Esophagus squamous epithelium (tissue), 5 donors: ENCODE data around the gene UGT1A8. TPM values are rescaled to one million over a fixed set of nuclear protein-coding genes. Genes with fewer than 3 reads are reported as not detected.

Experiments used
- DNase-seq: peaks from one replicate; lab custom pipeline; 2025; lab: John Stamatoyannopoulos, UW
- H3K27ac ChIP-seq, 4 donors: fragments of 200-600 bp; sonication (generic); one replicate each; pipeline ENCODE4 v1.5.1; 2016 to 2019; ENCODE audit warnings: mild to moderate bottlenecking in 1 of 4
- H3K27me3 ChIP-seq, 4 donors: fragments of 200-600 bp; sonication (generic); 1 replicate in 3 of 4; 2 replicates in 1 of 4; pipeline versions ENCODE4 v1.5.1 to v1.6.0; 2017 to 2021; ENCODE audit warnings: antibody characterized with exemption in 1 of 4
- H3K36me3 ChIP-seq, 3 donors: fragments of 200-600 bp; sonication (generic); one replicate each; pipeline ENCODE4 v1.5.1; 2016 to 2019
- H3K4me1 ChIP-seq, 3 donors: fragments of 200-600 bp; sonication (generic); one replicate each; pipeline ENCODE4 v1.5.1; 2017 to 2019
- H3K4me3 ChIP-seq, 4 donors: fragments of 200-600 bp; sonication (generic); 1 replicate in 3 of 4; 2 replicates in 1 of 4; pipeline ENCODE4 v1.5.1; 2016 to 2019; ENCODE audit warnings: mild to moderate bottlenecking in 2 of 4, moderate library complexity in 1 of 4
- H3K9me3 ChIP-seq, 3 donors: fragments of 200-600 bp; sonication (generic); one replicate each; pipeline ENCODE4 v1.5.1; 2016 to 2019
- CTCF ChIP-seq, 6 experiments: fragments of 450-650 bp in 4 of 6; fragments of 200-600 bp in 2 of 6; sonication (generic) in 2 of 6; IDR thresholded peaks; one replicate each; pipeline ENCODE4 v1.5.1; 2016 to 2019; ENCODE audit warnings: antibody characterized with exemption in 6 of 6, mild to moderate bottlenecking in 4 of 6, moderate library complexity in 4 of 6
- POLR2A ChIP-seq, 4 donors: fragments of 450-650 bp; IDR thresholded peaks; one replicate each; pipeline ENCODE4 v1.6.1; 2017; ENCODE audit warnings: antibody characterized with exemption in 4 of 4, mild to moderate bottlenecking in 4 of 4, moderate library complexity in 3 of 4
- WGBS, 2 donors: methylation state at CpG; one replicate each; pipeline ENCODE4 v1.1.5; 2018; 5-methylcytosine and 5-hydroxymethylcytosine counted together
- intact Hi-C: fragments of 100-400 bp; cut with DNase I; formaldehyde crosslinking; loops from one replicate; pipeline ENCODE4 v1.15.0; 2022
- total RNA-seq, 4 donors: library from RNA; depleted of rRNA; stranded (reverse); fragments of >200 nt; gene quantifications; one replicate each; pipeline ENCODE4 v1.1.0, GENCODE V29; 2016
- donor health status: DM: yes; HTN: yes; CAD: no.

The UGT1A8 gene
- total RNA-seq, 4 donors from 2014 or later, result 0.13 to 1.7 (median 0.84) TPM

GRCh38 chr2:233766416-233766815 is 149.0 kb downstream of the UGT1A8 start:
- TF ChIP-seq CTCF (IDR thresholded peaks at IDR 0.05), result no peak
- TF ChIP-seq POLR2A (IDR thresholded peaks at IDR 0.05), result no peak
- H3K27me3 ChIP-seq, result peaks cover 0 to 8% (median 0%) of the 10 kb centered on the region in 4 donors
- H3K27ac ChIP-seq, result no peak overlapping the region
- intact Hi-C loops, result no loop called here
- H3K36me3 ChIP-seq, result peaks cover 0 to 49% (median 0%) of the 10 kb centered on the region in 3 donors
- no peak for DNase-seq
- H3K9me3 ChIP-seq, result no peaks in the 10 kb centered on the region
- WGBS, 2 donors, result 33 to 65% methylated on average over 2 of the region's 4 CpGs
- peaks cover 0 to 6% (median 4%) of the 10 kb centered on the region in 3 donors for H3K4me1 ChIP-seq
- H3K4me3 ChIP-seq, result no peak overlapping the region

- H3K27ac ChIP-seq, result no peak overlapping the region
- WGBS, 2 donors, result 76 to 81% methylated on average over 4 of the region's 4 CpGs
- intact Hi-C loops, result no loop called here
- H3K9me3 ChIP-seq, result no peaks in the 10 kb centered on the region
- H3K4me1 ChIP-seq, result no peaks in the 10 kb centered on the region
- peaks cover 0 to 65% (median 0%) of the 10 kb centered on the region in 3 donors for H3K36me3 ChIP-seq
- TF ChIP-seq POLR2A (IDR thresholded peaks at IDR 0.05), result no peak
- H3K27me3 ChIP-seq, result peaks cover 0 to 8% (median 0%) of the 10 kb centered on the region in 4 donors
- H3K4me3 ChIP-seq, result no peak overlapping the region
- no peak for DNase-seq
These were observed 150.6 kb downstream of the UGT1A8 start for GRCh38 chr2:233768076-233768475.

GRCh38 chr2:233769260-233769659 is 151.8 kb downstream of the UGT1A8 start:
- H3K27me3 ChIP-seq, result peaks cover 0 to 8% (median 0%) of the 10 kb centered on the region in 4 donors
- no peaks in the 10 kb centered on the region for H3K9me3 ChIP-seq
- H3K4me1 ChIP-seq, result no peaks in the 10 kb centered on the region
- H3K27ac ChIP-seq, result no peak overlapping the region
- peaks cover 0 to 77% (median 0%) of the 10 kb centered on the region in 3 donors for H3K36me3 ChIP-seq
- DNase-seq, result no peak
- no peak overlapping the region for H3K4me3 ChIP-seq
- WGBS, 2 donors, result 87 to 93% methylated on average over 8 to 9 of the region's 9 CpGs
- intact Hi-C loops, result no loop called here
- TF ChIP-seq POLR2A (IDR thresholded peaks at IDR 0.05) (no peak), CTCF (IDR thresholded peaks at IDR 0.05) (no peak)

GRCh38 chr2:233772153-233772552 is 154.7 kb downstream of the UGT1A8 start:
- H3K4me3 ChIP-seq, result no peak overlapping the region
- TF ChIP-seq CTCF (IDR thresholded peaks at IDR 0.05) (no peak), POLR2A (IDR thresholded peaks at IDR 0.05) (no peak)
- no peaks in the 10 kb centered on the region for H3K27me3 ChIP-seq
- intact Hi-C loops, result no loop called here
- H3K4me1 ChIP-seq, result no peaks in the 10 kb centered on the region
- no peak overlapping the region for H3K27ac ChIP-seq
- 83 to 89% methylated on average over 8 to 15 of the region's 16 CpGs for WGBS, 2 donors
- peaks cover 0 to 20% (median 0%) of the 10 kb centered on the region in 3 donors for H3K9me3 ChIP-seq
- no peak for DNase-seq
- peaks cover 0 to 79% (median 0%) of the 10 kb centered on the region in 3 donors for H3K36me3 ChIP-seq

- peaks cover 0 to 75% (median 0%) of the 10 kb centered on the region in 3 donors for H3K36me3 ChIP-seq
- H3K27me3 ChIP-seq, result no peaks in the 10 kb centered on the region
- no peak for TF ChIP-seq POLR2A (IDR thresholded peaks at IDR 0.05)
- TF ChIP-seq CTCF (IDR thresholded peaks at IDR 0.05), result no peak
- H3K27ac ChIP-seq, result no peak overlapping the region
- no peaks in the 10 kb centered on the region for H3K4me1 ChIP-seq
- H3K9me3 ChIP-seq, result peaks cover 0 to 20% (median 0%) of the 10 kb centered on the region in 3 donors
- intact Hi-C loops, result no loop called here
- WGBS, 2 donors, result 68 to 80% methylated on average over 5 of the region's 5 CpGs
- H3K4me3 ChIP-seq, result no peak overlapping the region
- DNase-seq, result no peak
These were observed 155.2 kb downstream of the UGT1A8 start for GRCh38 chr2:233772583-233772982.
